ENCODE results near the gene ALG10. TPM values are rescaled to one million over a fixed set of nuclear protein-coding genes. Genes with fewer than 3 reads are reported as not detected.
"Not testable (repeated sequence)": the region's sequence is repeated elsewhere in the genome, so short reads cannot be mapped to it uniquely, and the experiment has no call there.

The ALG10 gene
- polyA plus RNA-seq, 1 of the 3 experiments (the other 2 are of a cell fraction), result 2.3 TPM

- no peak overlapping the region for H2AFZ ChIP-seq (ENCODE audit: low read depth)
- no peaks in the 10 kb centered on the region for H3F3A ChIP-seq (replicated peaks; ENCODE audit: insufficient read depth)
- H3K27me3 ChIP-seq (ENCODE audit: insufficient read depth), result no peaks in the 10 kb centered on the region
- H3K27ac ChIP-seq (ENCODE audit: low read depth in 2 of 2, low read length in 1 of 2), result no peak overlapping the region
- DNase-seq, result peak; percentile 0
- no peaks in the 10 kb centered on the region for H3K79me2 ChIP-seq (ENCODE audit: insufficient read depth)
- H3K4me2 ChIP-seq, result no peak overlapping the region
- no peaks in the 10 kb centered on the region for H3K36me3 ChIP-seq (replicated peaks in 1 of 2; ENCODE audit: control insufficient read depth in 1 of 2, insufficient read depth in 2 of 2, low read length in 1 of 2)
- ChIA-PET CTCF (no interaction called here), POLR2A (no interaction called here)
- no peaks in the 10 kb centered on the region for H3K9me3 ChIP-seq
- H3K4me1 ChIP-seq (ENCODE audit: control insufficient read depth in 1 of 2, insufficient read depth in 2 of 2, low read depth in 1 of 2, low read length in 1 of 2), result no peaks in the 10 kb centered on the region
- H4K20me1 ChIP-seq (ENCODE audit: insufficient read depth), result no peaks in the 10 kb centered on the region
- H3K4me3 ChIP-seq (ENCODE audit: low read depth in 2 of 2, low read length in 1 of 2), result no peak overlapping the region
- H3K9ac ChIP-seq, result no peak overlapping the region
- TF ChIP-seq NFIC (IDR thresholded peaks at IDR 0.05; ENCODE audit: borderline replicate concordance) (no peak), RXRA (IDR thresholded peaks at IDR 0.05; ENCODE audit: borderline replicate concordance, low read depth) (no peak), ELF1 (IDR thresholded peaks at IDR 0.05) (no peak), POLR2AphosphoS5 (IDR thresholded peaks at IDR 0.05; ENCODE audit: low read depth, low read length) (no peak), RCOR1 (IDR thresholded peaks at IDR 0.05; ENCODE audit: low read length) (no peak), CTCF (IDR thresholded peaks at IDR 0.05) (no peak), NRF1 (IDR thresholded peaks at IDR 0.05; ENCODE audit: low read depth, low read length) (no peak), USF2 (IDR thresholded peaks at IDR 0.05; ENCODE audit: borderline replicate concordance, low read depth, low read length) (no peak), JUND (IDR thresholded peaks at IDR 0.05) (no peak), EZH2phosphoT487 (IDR thresholded peaks at IDR 0.05; ENCODE audit: borderline replicate concordance, low read depth) (no peak), PBX3 (IDR thresholded peaks at IDR 0.05) (no peak), TAF1 (IDR thresholded peaks at IDR 0.05; ENCODE audit: borderline replicate concordance, low read depth, low read length) (no peak), GABPA (IDR thresholded peaks at IDR 0.05; ENCODE audit: low read depth) (no peak), MXI1 (IDR thresholded peaks at IDR 0.05; ENCODE audit: low read depth, low read length) (no peak)
- no peaks in the 10 kb centered on the region for H3K9me2 ChIP-seq
- WGBS (ENCODE audit: low lambda C conversion rate), result 29% methylated on average over 3 of the region's 3 CpGs
These were observed 5.9 kb upstream of the ALG10 start for GRCh38 chr12:34016361-34016760.

- 81% methylated on average over 1 of the region's 1 CpG for WGBS (ENCODE audit: low lambda C conversion rate)
These were observed 1.2 kb upstream of the ALG10 start for GRCh38 chr12:34021071-34021470.

GRCh38 chr12:34027661-34028060, 5.4 kb downstream of the ALG10 start:
- CTCF ChIA-PET; H3K4me3 ChIP-seq (ENCODE audit: low read depth in 2 of 2, low read length in 1 of 2); H3K9me3 ChIP-seq; H2AFZ ChIP-seq (ENCODE audit: low read depth); POLR2A ChIA-PET; DNase-seq; H3K9me2 ChIP-seq; H3K27me3 ChIP-seq (ENCODE audit: insufficient read depth); H3K79me2 ChIP-seq (ENCODE audit: insufficient read depth); H3K36me3 ChIP-seq (replicated peaks in 1 of 2; ENCODE audit: control insufficient read depth in 1 of 2, insufficient read depth in 2 of 2, low read length in 1 of 2); H3K4me1 ChIP-seq (ENCODE audit: control insufficient read depth in 1 of 2, insufficient read depth in 2 of 2, low read depth in 1 of 2, low read length in 1 of 2); H3F3A ChIP-seq (replicated peaks; ENCODE audit: insufficient read depth); H3K9ac ChIP-seq; H3K27ac ChIP-seq (ENCODE audit: low read depth in 2 of 2, low read length in 1 of 2); H4K20me1 ChIP-seq (ENCODE audit: insufficient read depth); H3K4me2 ChIP-seq: not testable (repeated sequence)
- 91% methylated on average over 2 of the region's 2 CpGs for WGBS (ENCODE audit: low lambda C conversion rate)

More at GRCh38 chr12:34021071-34021470, 1.2 kb upstream of the ALG10 start:
- DNase-seq, result no peak
- Histone ChIP-seq H3K79me2 (ENCODE audit: insufficient read depth) (peaks cover 7% of the 10 kb centered on the region), H3K4me3 (ENCODE audit: low read depth in 2 of 2, low read length in 1 of 2) (no peak overlapping the region), H4K20me1 (ENCODE audit: insufficient read depth) (no peaks in the 10 kb centered on the region), H3K9me2 (no peaks in the 10 kb centered on the region), H3K4me1 (ENCODE audit: control insufficient read depth in 1 of 2, insufficient read depth in 2 of 2, low read depth in 1 of 2, low read length in 1 of 2) (peaks cover 0 to 3% of the 10 kb centered on the region in 2 experiments; a peak in 1 of 4 replicates), H3K36me3 (replicated peaks in 1 of 2; ENCODE audit: control insufficient read depth in 1 of 2, insufficient read depth in 2 of 2, low read length in 1 of 2) (peaks cover 0 to 4% of the 10 kb centered on the region in 2 experiments), H3K27ac (ENCODE audit: low read depth in 2 of 2, low read length in 1 of 2) (no peak overlapping the region), H3K4me2 (peak overlapping the region; percentile 89; the same call in 1 of the 2 replicates), H3K27me3 (ENCODE audit: insufficient read depth) (no peaks in the 10 kb centered on the region), H3K9me3 (no peaks in the 10 kb centered on the region), H2AFZ (ENCODE audit: low read depth) (peak overlapping the region; percentile 99), H3K9ac (no peak overlapping the region), H3F3A (replicated peaks; ENCODE audit: insufficient read depth) (no peaks in the 10 kb centered on the region)
- ChIA-PET POLR2A (no interaction called here), CTCF (interaction anchor here (2.2 to 2.8 kb wide), 2 partner anchors 1074 to 1265 kb away, joined by 12 to 17 read pairs; partner anchors contain the start of gene YARS2)
- TF ChIP-seq USF2 (IDR thresholded peaks at IDR 0.05; ENCODE audit: borderline replicate concordance, low read depth, low read length) (no peak), RXRA (IDR thresholded peaks at IDR 0.05; ENCODE audit: borderline replicate concordance, low read depth) (no peak), MXI1 (IDR thresholded peaks at IDR 0.05; ENCODE audit: low read depth, low read length) (no peak)

Measured in SK-N-SH (cell line).